ENCODE data around the gene TCF19.

TCF19 gene

GRCh38 chr6:31158140-31158862 lies at the start of gene TCF19:
Gene TCF19 (plus strand): TSS chr6:31158589. CDS start chr6:31159470, 881 bp downstream.
- peak; percentile 99 for DNase-seq (ENCODE audit: low read depth)
- no peak for TF ChIP-seq CTCF (IDR thresholded peaks at IDR 0.05; ENCODE audit: insufficient read depth, low read depth, low read length, missing control alignments)
- H3K4me3 ChIP-seq (ENCODE audit: low read length), result peak within 1 kb of the TSS; percentile 84

- TF ChIP-seq CTCF (IDR thresholded peaks at IDR 0.05; ENCODE audit: insufficient read depth, low read depth, low read length, missing control alignments), result no peak
- H3K4me3 ChIP-seq (ENCODE audit: low read length), result no peak overlapping the region
- DNase-seq (ENCODE audit: low read depth), result no peak
Measured at GRCh38 chr6:31110825-31111582, 47.4 kb upstream of the TCF19 start.

GRCh38 chr6:31111712-31112111 lies 46.7 kb upstream of the TCF19 start:
- H3K4me3 ChIP-seq (ENCODE audit: low read length), result no peak overlapping the region
- no peak for TF ChIP-seq CTCF (IDR thresholded peaks at IDR 0.05; ENCODE audit: insufficient read depth, low read depth, low read length, missing control alignments)
- no peak for DNase-seq (ENCODE audit: low read depth)

- DNase-seq (ENCODE audit: low read depth), result no peak
- H3K4me3 ChIP-seq (ENCODE audit: low read length), result no peak within 1 kb of the TSS
- no peak for TF ChIP-seq CTCF (IDR thresholded peaks at IDR 0.05; ENCODE audit: insufficient read depth, low read depth, low read length, missing control alignments)
Measured at GRCh38 chr6:31112478-31112877, 45.9 kb upstream of the TCF19 start, which contains the start of gene C6orf15. Gene C6orf15 (minus strand): TSS chr6:31112575. CDS start chr6:31112555, 20 bp downstream.

- H3K4me3 ChIP-seq (ENCODE audit: low read length), result no peak overlapping the region
- TF ChIP-seq CTCF (IDR thresholded peaks at IDR 0.05; ENCODE audit: insufficient read depth, low read depth, low read length, missing control alignments), result no peak
- DNase-seq (ENCODE audit: low read depth), result no peak
Measured at GRCh38 chr6:31113861-31114540, 44.4 kb upstream of the TCF19 start.

GRCh38 chr6:31114541-31114878 lies 43.9 kb upstream of the TCF19 start, which contains the start of gene PSORS1C1:
Gene PSORS1C1 (plus strand): TSS chr6:31114800. CDS start chr6:31129633, 14,833 bp downstream.
- DNase-seq (ENCODE audit: low read depth), result peak; percentile 98
- H3K4me3 ChIP-seq (ENCODE audit: low read length), result peak within 1 kb of the TSS; percentile 55
- no peak for TF ChIP-seq CTCF (IDR thresholded peaks at IDR 0.05; ENCODE audit: insufficient read depth, low read depth, low read length, missing control alignments)
